ENCODE measurements around the gene HSFX3. TPM values are rescaled to one million over a fixed set of nuclear protein-coding genes. Genes with fewer than 3 reads are reported as not detected.
A peak's percentile ranks its signal among the peaks of the same experiment; 100 is the strongest.

The HSFX3 gene
- total RNA-seq, 2 experiments from 2014 or later: not detected

DNA sequence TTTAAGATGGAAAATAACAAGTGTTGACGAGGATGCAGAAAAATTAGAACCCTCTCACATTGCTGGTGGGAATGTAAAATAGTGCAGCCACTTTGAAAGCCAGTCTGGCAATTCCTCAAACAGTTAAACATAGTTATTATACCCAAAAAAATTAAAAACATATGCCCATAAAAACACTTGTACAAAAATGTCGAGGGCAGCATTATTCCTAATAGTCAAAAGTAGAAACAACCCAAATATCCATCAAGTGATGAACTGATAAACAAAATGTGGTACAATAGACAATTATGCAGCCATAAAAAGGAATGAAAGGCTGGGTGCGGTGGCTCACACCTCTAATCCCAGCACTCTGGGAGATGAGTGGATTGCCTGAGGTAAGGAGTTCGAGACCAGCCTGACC, 51.0 kb downstream of the HSFX3 start:
- H3K27ac Mint-ChIP-seq: no peak overlapping the region
- peaks cover 29% of the 10 kb centered on the region for H3K4me1 ChIP-seq (ENCODE audit: insufficient read depth, low read length)
- H3K9me3 ChIP-seq (ENCODE audit: control insufficient read depth in 1 of 2, insufficient read depth in 1 of 2, low read length in 2 of 2): no peaks in the 10 kb centered on the region
- no peak overlapping the region for H3K4me3 ChIP-seq (ENCODE audit: low read length)
- POLR2A ChIA-PET: interaction anchor here (0.7 kb wide), 1 partner anchor 11 kb away, joined by 4 read pairs; no protein-coding TSS in a partner anchor
- no peaks in the 10 kb centered on the region for H3K36me3 Mint-ChIP-seq (ENCODE audit: low read depth)
- H3K4me3 Mint-ChIP-seq: no peak overlapping the region
- intact Hi-C loops (cut with DNase I, micrococcal nuclease): no loop called here
- H3K36me3 ChIP-seq (ENCODE audit: insufficient read depth, low read length): peaks cover 89% of the 10 kb centered on the region
- ATAC-seq (ENCODE audit: poor library complexity) (no peak), DNase-seq (peak in 1 of 14 experiments; percentile 2)
- TF ChIP-seq, protein P1, sequence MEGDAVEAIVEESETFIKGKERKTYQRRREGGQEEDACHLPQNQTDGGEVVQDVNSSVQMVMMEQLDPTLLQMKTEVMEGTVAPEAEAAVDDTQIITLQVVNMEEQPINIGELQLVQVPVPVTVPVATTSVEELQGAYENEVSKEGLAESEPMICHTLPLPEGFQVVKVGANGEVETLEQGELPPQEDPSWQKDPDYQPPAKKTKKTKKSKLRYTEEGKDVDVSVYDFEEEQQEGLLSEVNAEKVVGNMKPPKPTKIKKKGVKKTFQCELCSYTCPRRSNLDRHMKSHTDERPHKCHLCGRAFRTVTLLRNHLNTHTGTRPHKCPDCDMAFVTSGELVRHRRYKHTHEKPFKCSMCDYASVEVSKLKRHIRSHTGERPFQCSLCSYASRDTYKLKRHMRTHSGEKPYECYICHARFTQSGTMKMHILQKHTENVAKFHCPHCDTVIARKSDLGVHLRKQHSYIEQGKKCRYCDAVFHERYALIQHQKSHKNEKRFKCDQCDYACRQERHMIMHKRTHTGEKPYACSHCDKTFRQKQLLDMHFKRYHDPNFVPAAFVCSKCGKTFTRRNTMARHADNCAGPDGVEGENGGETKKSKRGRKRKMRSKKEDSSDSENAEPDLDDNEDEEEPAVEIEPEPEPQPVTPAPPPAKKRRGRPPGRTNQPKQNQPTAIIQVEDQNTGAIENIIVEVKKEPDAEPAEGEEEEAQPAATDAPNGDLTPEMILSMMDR (IDR thresholded peaks at IDR 0.05): no peak
- CTCF ChIA-PET: no interaction called here
- H3K27me3 Mint-ChIP-seq: no peaks in the 10 kb centered on the region
- no peaks in the 10 kb centered on the region for H3K27me3 ChIP-seq (ENCODE audit: control insufficient read depth in 1 of 2, insufficient read depth in 2 of 2, low read length in 2 of 2)
- no peaks in the 10 kb centered on the region for H3K9me3 Mint-ChIP-seq
- no peak overlapping the region for H3K27ac ChIP-seq (ENCODE audit: low read depth in 1 of 2, low read length in 2 of 2)
- peaks cover 21% of the 10 kb centered on the region for H3K4me1 Mint-ChIP-seq (ENCODE audit: low read depth)

Other genes with a start within 250 kb of the HSFX3 start
- gene IDS, start 44.6 kb downstream of the HSFX3 start, total RNA-seq: 100 to 1,000 TPM; 256 to 260 TPM
- gene EOLA1, start 8.9 kb downstream of the HSFX3 start, total RNA-seq: 10 to 100 TPM; 63.1 to 68.5 TPM
- not detected for gene MAGEA9B, start 37.5 kb upstream of the HSFX3 start, total RNA-seq
- not detected for gene HSFX2, start 45.4 kb upstream of the HSFX3 start, total RNA-seq
- 1 to 10 TPM; 6.3 to 7.2 TPM for gene TMEM185A, start 81.9 kb upstream of the HSFX3 start, total RNA-seq
- gene MAGEA11, start 162.1 kb upstream of the HSFX3 start, total RNA-seq: not detected
- under 1 TPM in 1 of 2 experiments, not detected in 1; 0.30 TPM for gene HSFX1, start 224.1 kb upstream of the HSFX3 start, total RNA-seq
- gene MAGEA9, start 232.0 kb upstream of the HSFX3 start, total RNA-seq: not detected